Left ventricle myocardium superior (tissue), 1 donor: ENCODE data around the gene TBC1D16. TPM values are rescaled to one million over a fixed set of nuclear protein-coding genes. Genes with fewer than 3 reads are reported as not detected.
"Not testable (repeated sequence)": the region's sequence is repeated elsewhere in the genome, so short reads cannot be mapped to it uniquely, and the experiment has no call there.

Experiments used
- ATAC-seq: fragments of 200-7000 bp; cut with Tn5 transposase; one replicate; pipeline ENCODE4 v1.9.1; 2020; ENCODE audit warnings: mild to moderate bottlenecking, moderate library complexity
- DNase-seq: peaks from one replicate; pipeline ENCODE4 v3.0.0-alpha.2; 2020
- intact Hi-C: fragments of 100-400 bp; cut with micrococcal nuclease; formaldehyde crosslinking; loops from one replicate; pipeline ENCODE4 v1.11.0; 2022
- total RNA-seq: library from RNA; stranded (reverse); fragmentation: NEBNext Ultra II Directional; extraction: Animal tissue kit (Norgen Biotek cat#: 25700); gene quantifications from one replicate; pipeline ENCODE4 v1.2.1, GENCODE V29; 2021
- donor health status: DM: no; HTN: yes; CAD: no; lungs with severe emphysema.

The TBC1D16 gene
- total RNA-seq, 1 donor from 2014 or later, result 13.1 TPM

DNA sequence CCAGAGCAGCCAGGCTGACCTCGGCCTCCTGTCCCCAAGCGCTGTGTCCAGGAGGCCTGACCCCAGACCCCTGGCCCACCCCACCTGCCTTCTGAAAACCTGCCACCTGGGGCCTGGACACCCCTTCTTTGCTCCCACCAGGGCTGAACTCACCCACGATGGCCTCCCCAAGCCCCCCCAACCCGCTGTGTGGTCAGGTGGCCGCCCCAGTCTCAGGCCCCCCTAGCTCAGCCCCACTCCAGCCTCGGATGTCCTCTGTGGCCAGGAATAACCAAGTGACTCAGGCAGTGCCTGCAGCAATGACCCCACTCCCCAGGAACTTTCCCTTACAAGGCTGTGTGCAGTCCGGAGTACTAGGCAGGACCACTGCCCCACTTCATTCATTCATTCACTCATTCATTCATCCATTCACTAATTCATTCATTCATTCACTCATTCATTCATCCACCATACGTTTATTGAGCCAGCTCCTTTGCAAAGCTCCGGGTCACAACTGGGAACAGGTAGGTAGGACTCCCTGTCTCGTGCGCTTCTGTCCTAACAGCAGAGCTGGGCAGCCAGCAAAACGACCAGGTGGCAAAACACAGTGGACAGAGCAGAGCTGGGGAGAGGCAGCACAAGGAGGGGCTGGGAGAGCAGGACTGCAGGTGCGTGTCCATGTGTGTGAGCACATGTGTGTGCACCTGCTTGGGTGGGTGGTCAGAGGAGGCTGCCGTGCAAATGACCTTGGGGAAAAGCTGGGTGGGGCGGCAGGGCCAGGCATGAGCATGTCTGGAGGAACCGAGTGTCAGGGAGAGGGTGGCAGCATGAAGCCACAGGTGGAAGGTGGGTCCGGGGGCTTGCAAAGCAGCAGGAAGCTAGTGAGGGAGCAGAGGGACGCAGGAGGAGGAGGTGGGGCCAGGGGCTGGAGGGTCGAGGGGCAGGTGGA lies 120.6 kb downstream of the TBC1D16 start:
- ATAC-seq (peak; percentile 51), DNase-seq (no peak)
- intact Hi-C loops, result loop anchor here (10.0 kb wide), 1 partner anchor 60 kb away; no protein-coding TSS in a partner anchor

DNA sequence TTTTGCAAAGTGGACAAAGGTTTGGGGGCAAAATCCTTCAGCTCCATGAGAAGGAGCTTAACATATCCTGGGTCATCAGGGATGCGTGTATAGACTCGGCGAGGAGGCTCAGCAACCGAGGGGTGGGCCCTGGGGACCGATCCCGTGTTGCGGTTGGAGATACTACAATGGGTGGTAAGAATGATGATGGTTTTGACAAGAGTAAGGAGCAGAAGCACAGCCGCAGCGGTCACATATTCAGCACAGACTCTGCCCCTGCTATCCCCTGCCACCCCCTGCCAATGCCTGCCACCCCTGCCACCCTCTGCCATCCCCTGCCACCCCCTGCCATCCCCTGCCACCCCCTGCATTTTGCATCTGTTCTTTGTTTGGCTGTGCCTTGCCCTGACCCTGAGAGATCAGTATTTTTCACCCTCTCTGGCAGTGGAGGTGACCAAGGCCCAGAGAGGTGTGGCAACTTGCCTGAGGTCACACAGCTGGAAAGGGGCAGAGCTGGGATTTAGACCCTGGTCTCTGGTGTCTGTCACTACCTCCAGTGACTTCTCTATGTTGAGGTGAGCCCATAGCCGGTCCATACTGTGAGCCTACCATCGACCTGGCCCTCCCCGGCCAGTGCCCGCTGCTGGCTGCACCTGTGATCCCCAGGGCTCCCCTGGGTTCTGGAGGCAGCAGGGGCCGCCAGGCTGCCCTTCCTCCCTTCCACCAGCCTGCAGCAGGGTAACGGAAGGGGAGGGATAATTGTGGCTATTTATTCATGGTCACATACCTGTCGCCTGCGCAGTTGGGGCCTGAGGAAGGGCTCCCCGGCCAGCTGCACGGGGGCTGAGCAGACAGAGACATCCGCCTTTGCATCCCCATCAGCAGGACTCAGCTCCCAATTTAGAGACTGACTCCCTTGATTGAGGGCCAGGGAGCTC lies 121.5 kb downstream of the TBC1D16 start:
- DNase-seq (peak; percentile 13), ATAC-seq (no peak)
- intact Hi-C loops, result loop anchor here (10.0 kb wide), 1 partner anchor 59 kb away; no protein-coding TSS in a partner anchor

DNA sequence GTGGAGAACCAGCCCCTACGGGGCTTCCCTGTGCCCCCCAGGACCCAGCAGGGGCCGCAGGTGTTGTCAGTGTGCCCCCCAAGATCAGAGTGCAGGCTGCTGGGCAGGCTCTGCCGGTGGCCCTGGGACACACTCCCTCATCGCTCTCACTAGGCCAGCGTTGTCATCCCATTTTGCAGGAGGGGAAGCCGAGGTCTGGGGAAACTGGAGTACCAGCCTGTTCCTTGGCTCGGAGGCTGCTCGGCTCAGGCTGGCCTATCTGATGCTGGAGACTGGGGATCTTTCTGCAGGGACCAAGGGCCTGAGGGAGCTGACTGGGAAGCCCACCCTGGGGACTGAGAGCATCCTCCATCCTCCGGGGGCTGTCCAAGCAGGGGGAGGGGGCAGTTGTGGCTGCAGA lies 122.2 kb downstream of the TBC1D16 start:
- intact Hi-C loops, result loop anchor here (10.0 kb wide), 1 partner anchor 59 kb away; no protein-coding TSS in a partner anchor
- no peak for DNase-seq
- no peak for ATAC-seq

DNA sequence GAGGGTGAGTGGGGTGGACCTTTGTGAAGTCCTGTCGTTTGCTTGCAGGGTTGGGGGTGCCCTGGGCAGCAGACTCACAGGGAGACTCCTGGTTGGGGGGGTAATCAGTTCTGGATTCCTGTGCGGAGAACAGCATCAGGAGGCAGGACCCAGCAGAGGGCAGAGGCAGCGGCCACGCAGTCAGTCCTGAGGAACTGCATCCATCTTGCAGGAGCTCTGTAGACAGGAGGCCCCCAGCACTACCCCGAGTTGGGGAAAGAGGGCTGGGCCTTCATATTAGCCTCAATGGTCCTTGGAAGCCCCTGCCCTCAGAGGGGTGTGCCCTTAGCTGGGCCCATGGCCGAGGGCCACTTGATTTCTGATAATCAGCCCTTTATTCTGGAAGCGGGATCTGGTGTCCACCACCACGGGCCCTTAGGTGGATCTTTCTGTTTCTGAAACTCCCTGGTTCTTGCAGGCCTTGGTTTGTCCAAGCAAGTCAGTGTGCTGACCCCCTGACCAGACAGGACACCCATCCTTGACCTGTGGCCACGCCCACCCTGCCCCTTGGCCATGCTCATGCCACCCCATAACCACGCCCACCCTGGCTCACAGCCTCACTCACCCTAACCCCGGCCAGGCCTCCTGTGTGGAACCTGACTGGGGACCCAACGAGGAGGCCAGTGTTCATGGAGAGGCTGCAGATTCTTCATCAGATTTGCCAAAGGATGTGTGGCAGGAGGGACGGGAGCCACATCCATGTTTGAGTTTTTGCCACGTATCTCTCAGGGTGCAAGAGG lies 122.9 kb downstream of the TBC1D16 start:
- intact Hi-C loops, result loop anchor here (10.0 kb wide), 1 partner anchor 58 kb away; no protein-coding TSS in a partner anchor
- ATAC-seq (no peak), DNase-seq (peak; percentile 19)

DNA sequence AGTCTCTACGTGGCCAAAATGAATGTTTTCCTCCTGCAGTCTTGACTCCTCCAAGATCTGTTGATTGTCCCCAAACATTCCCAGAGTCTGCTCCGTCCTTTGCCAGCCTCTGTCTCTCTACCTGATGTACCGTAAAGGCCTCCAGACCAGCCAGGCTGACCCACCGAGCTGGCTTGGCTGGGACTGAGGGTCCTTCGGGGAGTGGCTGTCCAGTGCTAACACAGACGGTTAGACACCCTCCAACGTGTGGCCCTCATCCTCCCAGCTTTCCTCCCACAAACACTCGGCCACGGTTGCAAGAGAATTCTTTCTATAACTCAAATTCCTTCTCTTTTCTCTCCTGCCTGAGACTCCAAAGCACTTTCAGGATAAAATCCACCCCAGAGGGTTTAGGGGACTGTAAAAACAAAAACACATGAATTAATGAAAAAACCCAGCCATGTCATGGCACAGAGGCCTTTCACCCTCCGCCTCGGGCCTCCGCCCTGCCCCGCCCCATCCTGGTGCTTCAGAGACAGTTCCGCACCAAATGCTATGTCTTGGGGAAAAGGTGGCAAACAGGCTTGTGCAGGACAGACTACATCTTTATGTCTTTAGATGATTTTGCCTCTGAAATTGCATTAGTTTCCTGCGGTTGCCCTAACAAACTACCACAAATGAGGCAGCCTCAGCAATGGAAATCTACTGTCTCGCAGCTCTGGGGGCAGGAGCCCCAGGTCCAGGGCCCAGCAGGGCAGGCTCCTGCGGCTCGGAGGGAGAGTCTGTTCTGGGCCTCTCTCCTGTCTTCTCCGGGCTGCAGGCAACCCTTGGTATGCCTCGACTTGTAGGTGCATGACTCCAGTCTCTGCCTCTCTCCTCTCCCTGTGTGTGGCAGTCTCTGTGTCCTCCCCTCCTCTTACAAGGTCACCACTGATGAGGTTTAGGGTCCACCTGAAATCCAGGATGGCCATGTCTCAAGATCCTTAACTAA lies 124.0 kb downstream of the TBC1D16 start:
- ATAC-seq (no peak), DNase-seq (peak; percentile 14)
- intact Hi-C loops, result loop anchor here (10.0 kb wide), 1 partner anchor 57 kb away; no protein-coding TSS in a partner anchor

DNA sequence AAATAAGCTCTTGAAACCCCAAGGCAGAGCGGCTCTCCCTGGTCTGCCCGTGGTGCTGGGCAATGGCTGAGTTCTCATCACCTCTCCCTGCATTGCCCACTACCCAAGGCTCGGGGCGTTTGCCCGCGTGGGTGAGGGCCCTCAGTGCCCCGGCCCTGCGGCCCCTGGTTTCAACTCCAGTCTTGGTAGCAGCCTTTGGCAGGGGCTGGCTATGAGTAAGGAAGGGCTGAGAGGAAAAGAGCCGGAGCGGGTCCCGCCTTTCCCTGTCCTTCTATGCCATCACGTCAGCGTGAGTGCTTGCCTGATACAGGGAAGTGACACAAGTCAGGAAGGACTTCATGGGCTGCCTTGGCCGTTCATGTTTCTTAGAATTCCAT lies 124.7 kb downstream of the TBC1D16 start:
- ATAC-seq, result no peak
- DNase-seq, result peak; percentile 12
- intact Hi-C loops, result loop anchor here (10.0 kb wide), 1 partner anchor 56 kb away; no protein-coding TSS in a partner anchor

DNA sequence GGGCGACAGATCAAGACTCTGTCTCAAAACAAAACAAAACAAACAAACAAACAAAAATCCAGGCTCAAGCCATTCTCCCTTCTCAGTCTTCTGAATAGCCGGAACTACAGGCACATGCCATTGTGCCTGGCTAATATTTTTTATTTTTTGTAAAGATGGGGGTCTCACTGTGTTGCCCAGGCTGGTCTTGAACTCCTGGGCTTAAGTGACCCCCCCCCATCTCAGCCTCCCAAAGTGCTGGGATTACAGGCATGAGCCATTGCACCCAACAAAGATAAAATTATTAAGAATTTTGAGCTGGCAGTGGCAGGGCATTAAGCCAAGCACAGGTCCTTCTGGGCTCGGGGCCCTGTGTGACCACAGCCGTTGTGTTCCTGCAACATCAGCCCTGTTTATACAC lies 126.6 kb downstream of the TBC1D16 start:
- ATAC-seq (no peak), DNase-seq (peak; percentile 12)
- intact Hi-C loops, result no loop called here

DNA sequence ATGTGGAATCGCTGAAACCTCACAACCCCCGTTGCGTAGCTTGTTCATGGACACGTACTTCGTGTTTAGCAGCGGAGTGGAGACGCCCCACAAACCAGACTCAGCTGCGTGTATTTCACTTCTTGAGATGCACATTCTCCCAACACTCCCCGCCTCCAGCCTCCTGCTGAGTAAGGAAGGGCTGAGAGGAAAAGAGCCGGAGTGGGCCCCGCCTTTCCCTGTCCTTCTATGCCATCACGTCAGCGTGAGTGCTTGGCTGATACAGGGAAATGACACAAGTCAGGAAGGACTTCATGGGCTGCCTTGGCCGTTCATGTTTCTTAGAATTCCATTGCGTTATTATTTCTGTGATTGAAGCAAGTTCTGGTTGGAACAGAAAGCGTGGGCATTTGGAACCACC lies 127.8 kb downstream of the TBC1D16 start:
- DNase-seq (peak; percentile 35), ATAC-seq (peak; percentile 44)
- intact Hi-C loops, result no loop called here

DNA sequence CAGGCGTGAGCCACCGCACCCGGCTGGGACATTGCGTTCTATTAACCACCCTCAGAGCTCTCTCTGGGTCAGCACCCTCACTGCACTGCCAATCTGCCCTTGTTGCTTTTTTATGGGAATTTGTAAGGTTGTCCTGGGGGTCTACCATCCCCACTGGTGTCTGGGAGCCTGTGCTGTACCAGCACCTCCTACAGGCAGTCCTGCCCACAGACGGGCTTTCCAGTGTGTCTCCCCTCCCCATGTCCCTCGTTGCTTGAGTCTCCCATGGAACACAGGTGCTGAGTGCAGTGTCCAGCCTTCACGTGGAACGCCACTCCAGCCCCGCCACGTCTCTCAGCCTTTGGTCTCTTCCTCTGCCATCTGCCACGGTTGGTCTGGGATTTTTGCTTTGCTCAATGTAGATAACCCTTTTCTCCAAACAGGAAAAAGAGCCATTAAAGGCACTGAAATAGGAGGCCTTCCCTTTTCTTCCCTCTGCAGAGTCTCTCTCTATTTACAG lies 128.4 kb downstream of the TBC1D16 start:
- ATAC-seq, result no peak
- DNase-seq, result peak; percentile 9
- intact Hi-C loops, result no loop called here

DNA sequence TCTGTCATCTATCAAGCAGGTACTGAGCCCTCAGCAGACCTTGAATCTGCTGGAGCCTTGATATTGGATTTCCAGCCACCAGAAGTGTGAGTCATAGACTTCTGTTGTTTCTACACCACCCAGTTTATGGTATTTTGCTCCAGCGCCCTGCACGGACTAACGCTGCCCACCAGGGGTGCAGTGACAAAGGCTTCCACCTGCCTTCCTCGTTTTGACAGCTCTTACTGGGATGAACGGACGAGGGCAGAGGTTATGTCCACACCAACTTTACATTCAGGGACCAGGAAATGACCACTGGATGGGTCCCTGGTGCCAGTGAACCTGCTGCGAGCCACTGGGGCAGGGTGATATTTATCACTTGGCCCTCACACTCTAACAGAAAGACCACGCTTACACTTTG lies 129.8 kb downstream of the TBC1D16 start:
- intact Hi-C loops, result no loop called here
- DNase-seq (peak; percentile 1), ATAC-seq (no peak)

DNA sequence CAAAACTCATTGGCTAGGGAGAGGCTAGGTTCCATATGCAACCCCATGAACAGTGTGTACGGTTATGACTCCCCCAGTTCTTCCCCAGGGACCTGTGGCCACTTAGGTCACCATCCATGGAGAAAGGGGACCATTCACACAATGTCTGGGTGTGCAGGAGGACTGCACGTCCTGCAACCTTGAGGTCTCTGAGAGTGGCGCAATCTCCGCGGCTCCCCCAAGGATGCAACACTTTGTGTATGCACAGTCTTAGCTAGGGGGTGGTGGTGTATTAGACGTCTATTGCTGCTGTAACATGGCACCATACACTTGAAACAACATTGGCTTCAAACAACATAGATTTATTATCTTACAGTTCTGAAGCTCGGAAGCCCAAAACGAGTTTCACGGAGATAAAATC lies 130.8 kb downstream of the TBC1D16 start:
- intact Hi-C loops, result no loop called here
- no peak for ATAC-seq

DNA sequence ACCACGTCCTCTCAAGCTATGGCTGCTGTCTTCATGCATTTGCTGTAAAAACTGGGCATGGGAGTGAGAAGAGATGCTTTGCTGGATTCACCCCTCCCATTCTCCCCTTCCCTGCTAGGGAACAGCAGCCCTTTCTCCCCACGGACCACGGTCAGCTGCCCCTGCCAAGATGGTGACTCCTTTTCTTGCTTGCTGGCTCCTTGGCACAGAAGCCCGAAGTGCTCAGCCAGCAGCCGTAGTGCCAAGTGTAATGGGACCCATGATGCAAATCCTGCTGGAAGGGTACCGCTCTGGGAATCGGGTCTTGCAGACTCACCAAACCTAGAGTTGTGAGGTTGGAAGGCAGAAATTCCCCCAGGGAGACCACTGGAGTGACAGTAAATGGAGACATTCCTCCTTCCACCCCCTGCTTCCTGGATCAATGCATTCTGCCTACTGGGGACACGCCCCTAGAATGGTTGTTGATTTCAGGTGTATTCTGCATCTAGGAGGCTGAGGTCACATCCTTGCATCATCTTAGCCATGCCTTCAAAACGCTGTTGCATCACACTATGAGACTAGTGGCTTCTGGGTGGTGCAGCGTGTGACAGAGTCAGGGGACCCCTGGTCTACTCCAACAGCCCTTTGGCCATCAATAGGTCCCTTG lies 133.4 kb downstream of the TBC1D16 start:
- intact Hi-C loops, result no loop called here
- ATAC-seq, result no peak
- no peak for DNase-seq

More for the DNA sequence above, 130.8 kb downstream of the TBC1D16 start:
- DNase-seq, result peak; percentile 1

DNA sequence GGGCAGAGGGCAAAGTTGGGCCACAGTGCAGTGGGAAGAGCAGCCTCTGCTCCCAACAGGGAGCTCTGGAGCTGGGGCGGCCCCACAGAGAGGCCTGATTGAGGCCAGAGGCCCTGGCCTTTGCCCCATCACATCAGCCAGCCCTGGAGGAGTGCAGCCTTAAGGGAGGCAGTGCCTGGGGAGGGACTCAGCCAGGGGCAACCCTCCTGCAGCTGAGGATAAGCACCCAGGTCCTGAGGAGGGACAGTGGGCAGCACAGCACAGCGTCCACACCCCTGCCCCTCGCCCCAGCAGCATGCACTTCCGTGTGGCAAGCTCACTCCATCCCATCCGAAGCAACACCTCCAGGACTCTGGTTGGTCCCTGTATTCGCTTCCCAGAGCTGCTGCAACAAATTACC lies 134.5 kb downstream of the TBC1D16 start:
- intact Hi-C loops, result no loop called here
- ATAC-seq (no peak), DNase-seq (peak; percentile 7)

DNA sequence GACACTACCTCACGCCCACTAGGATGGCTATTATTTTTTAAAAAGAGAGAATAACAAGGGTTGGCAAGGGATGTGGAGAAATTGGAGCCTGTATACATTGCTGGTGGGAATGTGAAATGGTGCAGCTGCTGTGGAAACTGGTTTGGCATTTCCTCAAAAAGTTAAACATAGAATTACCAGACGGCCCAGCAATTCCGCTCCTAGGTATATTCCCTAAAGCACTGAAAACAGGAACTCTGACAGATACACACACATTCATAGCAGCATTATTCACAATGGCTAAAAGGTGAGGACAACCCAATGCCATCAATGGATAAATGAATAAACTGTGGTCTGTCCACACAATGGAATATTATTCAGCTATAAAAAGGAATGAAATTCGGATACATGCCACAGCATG lies 136.1 kb downstream of the TBC1D16 start:
- DNase-seq, result no peak
- ATAC-seq, result no peak
- intact Hi-C loops, result no loop called here

DNA sequence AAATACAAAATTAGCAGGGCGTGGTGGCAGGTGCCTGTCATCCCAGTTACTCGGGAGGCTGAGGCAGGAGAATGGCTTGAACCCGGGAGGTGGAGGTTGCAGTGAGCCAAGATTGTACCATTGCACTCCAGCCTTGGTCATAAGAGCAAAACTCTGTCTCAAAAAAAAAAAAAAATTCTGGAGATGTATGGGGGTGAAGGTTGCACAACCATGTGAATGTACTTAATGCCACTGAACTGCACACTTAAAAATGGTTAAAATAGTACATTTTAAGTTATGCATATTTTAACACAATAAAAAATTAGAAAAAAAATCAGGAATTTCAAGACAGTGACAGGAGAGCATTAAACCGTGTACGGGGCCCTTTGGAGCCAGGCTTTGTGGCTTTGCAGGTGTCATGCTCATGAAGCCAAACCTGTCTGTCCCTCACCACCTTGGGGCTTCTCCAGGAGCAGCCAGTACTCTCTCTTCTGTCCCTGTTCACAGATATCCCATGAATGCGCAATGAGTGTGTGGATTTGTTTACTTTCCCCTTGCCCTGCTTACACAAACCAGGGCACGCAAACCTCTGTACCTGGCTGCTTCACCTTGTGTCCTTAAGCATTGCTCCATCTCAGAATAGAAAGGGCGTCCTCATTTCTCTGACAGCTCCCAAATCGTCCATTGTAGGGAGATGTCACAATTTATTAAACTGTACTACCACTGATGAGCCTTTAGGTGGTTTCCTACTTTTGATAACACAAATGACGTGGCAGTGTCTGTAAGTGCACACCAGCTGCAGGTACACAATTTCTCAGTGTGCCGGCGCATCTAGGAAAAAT lies 138.2 kb downstream of the TBC1D16 start:
- DNase-seq, result no peak
- intact Hi-C loops, result no loop called here
- ATAC-seq, result no peak

DNA sequence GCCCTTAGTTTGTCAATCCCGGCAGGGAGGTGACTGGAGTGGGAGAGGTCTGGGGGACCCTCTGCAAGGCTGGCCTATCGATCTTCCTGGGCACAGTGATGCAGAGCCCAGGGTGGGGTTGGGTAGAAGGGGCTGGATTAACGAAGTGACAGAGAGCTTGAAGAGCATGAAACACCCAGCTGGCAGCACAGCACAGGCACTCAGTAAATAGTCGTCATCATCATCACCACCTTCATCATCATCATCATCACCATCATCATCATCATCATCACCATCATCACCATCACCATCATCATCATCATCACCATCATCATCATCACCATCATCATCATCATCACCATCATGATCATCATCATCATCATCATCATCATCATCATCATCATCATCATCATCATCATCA lies 142.2 kb downstream of the TBC1D16 start:
- ATAC-seq, intact Hi-C loops, DNase-seq: not testable (repeated sequence)
